IPS-20b (cell line): ENCODE measurements around the gene EEF1A1.
A peak's percentile ranks its signal among the peaks of the same experiment; 100 is the strongest.
"Not testable (repeated sequence)": the region's sequence is repeated elsewhere in the genome, so short reads cannot be mapped to it uniquely, and the experiment has no call there.

Experiments used
- H3K27ac ChIP-seq: one replicate; pipeline ENCODE4 v1.5.1; 2013; ENCODE audit warnings: low read length
- H3K27me3 ChIP-seq: 2 replicates; pipeline ENCODE4 v1.6.1; 2013; ENCODE audit warnings: mild to moderate bottlenecking, low read length, inconsistent platforms; ENCODE audit not compliant: insufficient read depth
- H3K36me3 ChIP-seq: 2 replicates; pipeline ENCODE4 v1.6.1; 2013; ENCODE audit warnings: low read depth, mild to moderate bottlenecking, inconsistent platforms, low read length, moderate library complexity; ENCODE audit not compliant: insufficient read depth
- H3K4me1 ChIP-seq: 2 replicates; pipeline ENCODE4 v1.6.1; 2013; ENCODE audit warnings: mild to moderate bottlenecking, control low read depth, inconsistent platforms, low read length, moderate library complexity; ENCODE audit not compliant: insufficient read depth
- H3K4me3 ChIP-seq: 2 replicates; pipeline ENCODE4 v1.5.1; 2013; ENCODE audit warnings: mild to moderate bottlenecking, low read length, inconsistent platforms
- H3K9ac ChIP-seq: 2 replicates; pipeline ENCODE4 v1.6.1; 2013; ENCODE audit warnings: low read depth, mild to moderate bottlenecking, inconsistent platforms, low read length, moderate library complexity
- H3K9me3 ChIP-seq: 2 replicates; pipeline ENCODE4 v1.6.1; 2013; ENCODE audit warnings: mild to moderate bottlenecking, low read depth, low read length, inconsistent platforms; ENCODE audit not compliant: insufficient read depth

Gene EEF1A1

GRCh38 chr6:73532293-73532692, 11.5 kb upstream of the EEF1A1 start:
- Histone ChIP-seq H3K36me3 (no peaks in the 10 kb centered on the region), H3K9ac (no peak overlapping the region), H3K27ac (no peak overlapping the region), H3K9me3 (no peaks in the 10 kb centered on the region), H3K4me3 (no peak overlapping the region), H3K4me1 (no peaks in the 10 kb centered on the region), H3K27me3 (no peaks in the 10 kb centered on the region)

GRCh38 chr6:73528897-73529296, 8.1 kb upstream of the EEF1A1 start:
- peaks cover 4% of the 10 kb centered on the region; the same call in 1 of the 2 replicates for H3K4me1 ChIP-seq
- no peaks in the 10 kb centered on the region for H3K27me3 ChIP-seq
- no peak overlapping the region for H3K4me3 ChIP-seq
- no peak overlapping the region; the same call in 1 of the 2 replicates for H3K9ac ChIP-seq
- H3K36me3 ChIP-seq = no peaks in the 10 kb centered on the region
- H3K9me3 ChIP-seq = no peaks in the 10 kb centered on the region
- H3K27ac ChIP-seq = no peak overlapping the region

- Histone ChIP-seq H3K9ac (no peak overlapping the region), H3K27ac (no peak overlapping the region), H3K4me1 (peaks cover 10% of the 10 kb centered on the region; the same call in 1 of the 2 replicates), H3K27me3 (no peaks in the 10 kb centered on the region), H3K9me3 (no peaks in the 10 kb centered on the region), H3K36me3 (peaks cover under 1% of the 10 kb centered on the region; the same call in 1 of the 2 replicates), H3K4me3 (no peak overlapping the region)
Observed at GRCh38 chr6:73525546-73526330, 4.9 kb upstream of the EEF1A1 start.

- Histone ChIP-seq H3K27me3 (no peaks in the 10 kb centered on the region), H3K9me3 (no peaks in the 10 kb centered on the region), H3K4me3 (peak overlapping the region; percentile 62), H3K9ac (peak overlapping the region; percentile 80; the same call in 1 of the 2 replicates), H3K4me1 (peaks cover 10% of the 10 kb centered on the region; the same call in 1 of the 2 replicates), H3K27ac (peak overlapping the region; percentile 39), H3K36me3 (peaks cover 22% of the 10 kb centered on the region)
Observed at GRCh38 chr6:73523434-73524123, 2.7 kb upstream of the EEF1A1 start.

GRCh38 chr6:73521351-73521985, 636 bp upstream of the EEF1A1 start:
- Histone ChIP-seq H3K36me3 (peaks cover 42% of the 10 kb centered on the region), H3K9ac (peak overlapping the region; percentile 100), H3K27me3 (no peaks in the 10 kb centered on the region), H3K9me3 (no peaks in the 10 kb centered on the region), H3K4me1 (peaks cover 10% of the 10 kb centered on the region; the same call in 1 of the 2 replicates), H3K4me3 (peak overlapping the region; percentile 96), H3K27ac (peak overlapping the region; percentile 83)

GRCh38 chr6:73519926-73520687, 725 bp downstream of the EEF1A1 start:
- Histone ChIP-seq H3K36me3 (peaks cover 56% of the 10 kb centered on the region), H3K4me3 (peak overlapping the region; percentile 96), H3K9ac (peak overlapping the region; percentile 100), H3K9me3 (no peaks in the 10 kb centered on the region), H3K27ac (peak overlapping the region; percentile 98), H3K27me3 (no peaks in the 10 kb centered on the region), H3K4me1 (peaks cover 10% of the 10 kb centered on the region; the same call in 1 of the 2 replicates)

- H3K4me1 ChIP-seq, H3K27me3 ChIP-seq, H3K9me3 ChIP-seq: not testable (repeated sequence)
- peak overlapping the region; percentile 98 for H3K27ac ChIP-seq
- peaks cover 60% of the 10 kb centered on the region for H3K36me3 ChIP-seq
- peak overlapping the region; percentile 100 for H3K9ac ChIP-seq
- peak overlapping the region; percentile 96 for H3K4me3 ChIP-seq
Observed at GRCh38 chr6:73518982-73519881, 1.6 kb downstream of the EEF1A1 start.

GRCh38 chr6:73518100-73518981, 2.5 kb downstream of the EEF1A1 start:
- H3K27me3 ChIP-seq, H3K27ac ChIP-seq, H3K9me3 ChIP-seq, H3K4me1 ChIP-seq: not testable (repeated sequence)
- peak overlapping the region; percentile 100 for H3K9ac ChIP-seq
- H3K4me3 ChIP-seq = peak overlapping the region; percentile 96
- peaks cover 60% of the 10 kb centered on the region for H3K36me3 ChIP-seq

- Histone ChIP-seq H3K9me3 (no peaks in the 10 kb centered on the region), H3K36me3 (peaks cover 60% of the 10 kb centered on the region), H3K27me3 (no peaks in the 10 kb centered on the region), H3K9ac (peak overlapping the region; percentile 72), H3K4me1 (no peaks in the 10 kb centered on the region; the same call in 1 of the 2 replicates), H3K27ac (no peak overlapping the region), H3K4me3 (peak overlapping the region; percentile 59)
Observed at GRCh38 chr6:73516514-73517489, 4.0 kb downstream of the EEF1A1 start.
